KOPT-K1 (cell line): ENCODE results near the gene GPC2.
A peak's percentile ranks its signal among the peaks of the same experiment; 100 is the strongest.
"Not testable (repeated sequence)": the region's sequence is repeated elsewhere in the genome, so short reads cannot be mapped to it uniquely, and the experiment has no call there.

Experiments
- H3K27ac ChIP-seq: fragments of 200-600 bp; sonication (generic); 2 replicates; pipeline ENCODE4 v1.5.1; 2016; ENCODE audit warnings: antibody characterized with exemption, mild to moderate bottlenecking, low read depth, low read length; ENCODE audit not compliant: poor library complexity, severe bottlenecking
- H3K36me3 ChIP-seq: fragments of 200-600 bp; sonication (generic); 2 replicates; pipeline ENCODE4 v1.5.1; 2017; ENCODE audit warnings: antibody characterized with exemption, mild to moderate bottlenecking, low read length, moderate library complexity; ENCODE audit not compliant: insufficient read depth
- H3K9me3 ChIP-seq: fragments of 200-600 bp; sonication (generic); 2 replicates; pipeline ENCODE4 v1.5.1; 2017; ENCODE audit warnings: antibody characterized with exemption, low read length, mild to moderate bottlenecking; ENCODE audit not compliant: insufficient read depth, poor library complexity, severe bottlenecking

The GPC2 gene

DNA sequence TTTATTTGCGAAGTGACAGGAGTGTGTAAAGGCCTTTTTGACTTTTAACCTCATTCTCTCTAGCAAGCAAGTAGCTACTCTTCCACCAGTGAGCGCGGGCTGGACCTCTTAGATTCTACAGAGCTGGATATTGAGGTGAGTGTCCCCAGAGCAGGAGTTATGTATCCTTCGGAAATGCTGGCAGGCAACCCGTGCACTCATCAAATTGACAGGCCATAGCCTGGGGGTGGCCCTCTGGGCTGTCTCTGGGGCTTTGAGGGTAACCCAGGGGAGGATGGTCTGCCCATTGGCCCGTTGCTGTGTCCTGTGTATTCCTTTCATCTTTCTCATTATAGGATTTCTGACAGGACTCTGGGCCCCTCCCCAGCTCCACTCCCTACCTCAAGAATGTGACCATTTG lies 36.5 kb upstream of the GPC2 start:
- Histone ChIP-seq H3K9me3 (no peaks in the 10 kb centered on the region), H3K27ac (peak overlapping the region; percentile 29), H3K36me3 (no peaks in the 10 kb centered on the region)

GRCh38 chr7:100212631-100213286 lies 35.6 kb upstream of the GPC2 start:
- Histone ChIP-seq H3K36me3 (no peaks in the 10 kb centered on the region), H3K27ac (peak overlapping the region; percentile 29), H3K9me3 (no peaks in the 10 kb centered on the region)

DNA sequence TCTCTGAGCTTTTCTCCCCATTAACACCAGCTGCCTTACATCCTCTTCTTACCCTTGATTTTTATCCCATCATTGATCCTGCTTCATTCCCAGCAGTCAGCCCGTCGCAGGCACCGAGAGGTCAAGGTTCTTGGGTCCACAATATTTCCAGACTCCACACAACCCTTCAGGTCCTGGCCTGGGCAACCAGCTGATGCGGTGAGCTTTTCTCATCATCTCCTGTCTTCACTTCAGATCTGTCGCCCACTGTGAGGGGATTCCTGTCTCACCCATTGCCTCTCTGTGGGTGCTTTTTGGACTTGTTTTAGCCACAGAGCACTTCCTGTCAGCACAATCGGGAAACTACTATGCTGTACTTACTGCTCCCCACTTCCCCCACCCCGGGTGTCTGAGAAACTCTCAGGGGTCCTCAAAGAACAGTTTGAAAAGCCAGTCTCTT lies 34.2 kb upstream of the GPC2 start:
- no peaks in the 10 kb centered on the region for H3K36me3 ChIP-seq
- peak overlapping the region; percentile 71 for H3K27ac ChIP-seq
- H3K9me3 ChIP-seq: no peaks in the 10 kb centered on the region

GRCh38 chr7:100210805-100211204 lies 33.6 kb upstream of the GPC2 start:
- no peaks in the 10 kb centered on the region for H3K36me3 ChIP-seq
- H3K27ac ChIP-seq: peak overlapping the region; percentile 71
- no peaks in the 10 kb centered on the region for H3K9me3 ChIP-seq

GRCh38 chr7:100209493-100209892 lies 32.3 kb upstream of the GPC2 start:
- H3K9me3 ChIP-seq: no peaks in the 10 kb centered on the region
- H3K27ac ChIP-seq: peak overlapping the region; percentile 71
- H3K36me3 ChIP-seq: no peaks in the 10 kb centered on the region

- H3K36me3 ChIP-seq: no peaks in the 10 kb centered on the region
- no peaks in the 10 kb centered on the region for H3K9me3 ChIP-seq
- peak overlapping the region; percentile 71 for H3K27ac ChIP-seq
These were observed 31.8 kb upstream of the GPC2 start for GRCh38 chr7:100208911-100209408.

DNA sequence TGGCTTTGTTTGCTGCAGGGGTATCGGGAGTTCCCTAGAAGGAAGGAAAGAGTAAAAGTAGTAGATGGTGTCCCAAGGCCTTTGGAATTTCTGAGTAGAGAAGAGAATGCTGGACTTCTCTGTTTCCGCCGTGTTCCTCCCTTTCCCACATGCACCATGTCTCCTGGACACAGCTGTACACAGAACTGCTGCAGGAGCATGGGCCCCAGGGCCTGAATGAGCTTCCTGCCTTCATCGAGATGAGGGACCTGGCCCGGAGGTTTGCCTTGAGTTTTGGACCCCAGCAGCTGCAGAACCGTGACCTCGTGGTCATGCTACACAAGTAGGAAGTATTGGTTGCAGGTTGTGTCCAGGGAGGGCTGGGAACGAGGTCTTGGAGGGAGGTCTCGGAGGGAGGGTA lies 27.3 kb upstream of the GPC2 start:
- Histone ChIP-seq H3K36me3 (no peaks in the 10 kb centered on the region), H3K9me3 (no peaks in the 10 kb centered on the region), H3K27ac (no peak overlapping the region)

- Histone ChIP-seq H3K9me3 (no peaks in the 10 kb centered on the region), H3K36me3 (no peaks in the 10 kb centered on the region), H3K27ac (no peak overlapping the region)
These were observed 23.5 kb upstream of the GPC2 start for GRCh38 chr7:100200693-100201092.

- no peaks in the 10 kb centered on the region for H3K36me3 ChIP-seq
These were observed 21.1 kb upstream of the GPC2 start for GRCh38 chr7:100198266-100198665.

DNA sequence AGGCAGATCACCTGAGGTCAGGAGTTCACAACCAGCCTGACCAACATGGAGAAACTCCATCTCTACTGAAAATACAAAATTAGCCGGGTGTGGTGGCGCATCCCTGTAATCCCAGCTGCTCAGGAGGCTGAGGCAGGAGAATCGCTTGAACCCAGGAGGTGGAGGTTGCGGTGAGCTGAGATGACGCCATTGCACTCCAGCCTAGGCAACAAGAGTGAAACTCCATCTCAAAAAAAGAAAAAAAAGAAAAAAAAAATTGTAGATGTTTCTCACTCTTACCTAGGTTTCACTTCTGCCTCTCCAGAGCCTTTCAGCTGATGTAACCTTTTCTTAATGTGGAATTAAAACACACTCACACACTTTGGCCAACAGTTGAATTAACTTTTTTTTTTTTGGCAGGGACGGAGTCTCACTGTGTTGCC lies 18.7 kb upstream of the GPC2 start:
- not testable (repeated sequence) for H3K27ac ChIP-seq, H3K9me3 ChIP-seq

More at GRCh38 chr7:100198266-100198665, 21.1 kb upstream of the GPC2 start:
- Histone ChIP-seq H3K27ac (no peak overlapping the region), H3K9me3 (no peaks in the 10 kb centered on the region)

GRCh38 chr7:100195222-100195621 lies 18.0 kb upstream of the GPC2 start:
- Histone ChIP-seq H3K9me3 (no peaks in the 10 kb centered on the region), H3K36me3 (no peaks in the 10 kb centered on the region), H3K27ac (no peak overlapping the region)

More for the DNA sequence above, 18.7 kb upstream of the GPC2 start:
- H3K36me3 ChIP-seq: not testable (repeated sequence)

DNA sequence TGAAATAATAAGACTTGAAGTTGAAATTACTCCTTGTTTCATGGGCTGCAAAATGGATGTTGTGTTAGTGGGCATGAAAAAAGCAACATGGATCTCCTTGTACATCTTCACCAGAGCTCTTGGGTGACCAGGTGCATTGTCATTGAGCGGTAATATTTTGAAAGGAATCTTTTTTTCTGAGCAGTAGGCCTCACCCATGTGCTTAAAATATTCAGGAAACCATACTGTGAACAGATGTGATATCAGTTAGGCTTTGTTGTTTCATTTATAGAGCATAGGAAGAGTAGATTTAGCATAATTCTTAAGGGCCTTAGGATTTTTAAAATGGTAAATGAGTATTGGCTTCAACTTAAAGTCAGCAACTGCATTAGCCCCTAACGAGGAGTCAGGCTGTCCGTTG lies 15.8 kb upstream of the GPC2 start:
- Histone ChIP-seq H3K36me3 (no peaks in the 10 kb centered on the region), H3K27ac (peak overlapping the region; percentile 71), H3K9me3 (no peaks in the 10 kb centered on the region)

DNA sequence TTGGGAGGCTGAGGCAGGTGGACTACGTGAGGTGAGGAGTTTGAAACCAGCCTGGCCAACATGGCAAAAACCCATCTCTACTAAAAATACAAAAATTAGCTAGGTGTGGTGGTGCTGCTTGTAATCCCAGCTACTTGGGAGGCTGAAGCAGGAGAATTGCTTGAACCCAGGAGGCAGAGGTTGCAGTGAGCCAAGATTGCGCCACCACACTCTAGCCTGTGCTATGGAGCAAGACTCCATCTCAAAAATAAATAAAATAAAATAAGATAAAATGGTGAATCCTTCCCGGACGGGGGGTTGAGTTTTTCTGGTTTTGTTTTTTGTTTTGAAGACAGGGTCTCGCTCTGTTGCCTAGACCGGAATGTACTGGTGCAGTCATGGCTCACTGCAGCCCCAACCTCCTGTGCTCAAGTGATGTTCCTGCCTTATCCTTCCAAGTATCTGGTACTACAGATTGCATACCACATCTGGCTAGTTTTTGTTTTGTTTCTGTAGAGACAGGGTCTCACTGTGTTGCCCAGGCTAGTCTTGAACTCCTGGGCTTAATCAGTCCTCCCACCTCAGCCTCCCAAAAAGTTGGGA lies 15.2 kb upstream of the GPC2 start:
- peak overlapping the region; percentile 71 for H3K27ac ChIP-seq
- H3K9me3 ChIP-seq, H3K36me3 ChIP-seq: not testable (repeated sequence)

DNA sequence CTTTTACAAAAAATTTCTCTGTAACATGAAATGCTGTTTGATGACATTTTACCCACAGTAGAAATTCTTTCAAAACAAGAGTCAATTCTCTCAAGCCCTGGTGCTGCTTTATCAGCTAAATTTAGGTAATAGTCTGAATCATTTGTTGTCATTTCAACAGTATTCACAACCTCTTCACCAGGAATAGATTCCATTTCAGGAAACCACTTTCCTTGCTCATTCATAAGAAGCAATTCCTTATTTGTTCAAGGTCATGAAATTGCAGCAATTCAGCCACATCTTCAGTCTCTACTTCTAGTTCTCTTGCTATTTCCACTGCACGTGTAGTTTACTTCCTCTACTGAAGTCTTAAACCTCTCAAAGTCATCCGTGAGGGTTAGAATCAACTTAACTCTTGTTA lies 14.6 kb upstream of the GPC2 start:
- H3K36me3 ChIP-seq: no peaks in the 10 kb centered on the region
- H3K27ac ChIP-seq: peak overlapping the region; percentile 71
- no peaks in the 10 kb centered on the region for H3K9me3 ChIP-seq

DNA sequence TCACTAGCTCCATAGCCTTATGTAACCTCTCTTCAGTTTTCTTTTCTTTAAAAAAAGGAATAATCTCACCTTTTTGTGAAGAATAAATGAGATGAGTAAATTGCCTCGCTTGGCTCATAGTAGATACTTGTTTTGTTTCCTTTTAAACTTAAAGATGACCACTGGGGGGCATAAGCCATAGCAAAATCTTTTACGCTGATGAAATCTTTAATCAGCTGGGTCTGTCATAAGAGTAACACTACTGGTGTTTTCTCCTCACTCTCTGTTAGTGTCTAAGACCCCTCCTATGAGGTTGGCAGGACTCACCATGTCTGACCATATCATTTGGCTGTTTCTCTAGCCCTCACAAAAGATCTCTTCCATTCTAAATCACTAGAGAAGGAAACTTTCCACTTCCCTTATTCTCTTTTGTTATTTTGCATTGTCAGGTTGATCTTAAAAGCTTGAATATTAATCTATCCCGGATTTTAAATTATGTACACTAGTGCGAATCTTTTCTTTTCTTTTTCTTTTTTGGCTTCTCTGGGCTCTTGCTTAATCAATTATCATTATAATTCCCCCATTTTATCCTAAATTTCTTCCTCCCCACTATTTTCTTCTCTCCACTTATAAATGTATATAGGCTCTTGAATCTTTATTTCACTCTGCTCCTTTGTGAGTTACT lies 13.0 kb upstream of the GPC2 start:
- no peaks in the 10 kb centered on the region for H3K9me3 ChIP-seq
- no peaks in the 10 kb centered on the region for H3K36me3 ChIP-seq
- peak overlapping the region; percentile 71 for H3K27ac ChIP-seq
